Testis (tissue), 3 donors: ENCODE results near the gene RAB6B. TPM values are rescaled to one million over a fixed set of nuclear protein-coding genes. Genes with fewer than 3 reads are reported as not detected.

Experiments
- DNase-seq: peaks from one replicate; pipeline ENCODE4 v3.0.0-alpha.2; 2019
- H3K27ac ChIP-seq, 2 donors: fragments of 200-600 bp; sonication (generic); one replicate each; pipeline ENCODE4 v1.5.1; 2019
- H3K27me3 ChIP-seq: fragments of 200-600 bp; sonication (generic); one replicate; pipeline ENCODE4 v1.5.1; 2019
- H3K36me3 ChIP-seq: fragments of 200-600 bp; sonication (generic); one replicate; pipeline ENCODE4 v1.5.1; 2017; ENCODE audit warnings: low read depth; ENCODE audit errors: missing control alignments
- H3K4me1 ChIP-seq: fragments of 200-600 bp; sonication (generic); one replicate; pipeline ENCODE4 v1.5.1; 2019
- H3K4me3 ChIP-seq, 2 donors: fragments of 200-600 bp; sonication (generic); one replicate each; pipeline ENCODE4 v1.5.1; 2017 to 2019
- H3K9me3 ChIP-seq: fragments of 200-600 bp; sonication (generic); one replicate; pipeline ENCODE4 v1.5.1; 2017
- POLR2A ChIP-seq: fragments of 450-650 bp; IDR thresholded peaks from one replicate; pipeline ENCODE4 v1.6.1; 2017; ENCODE audit warnings: antibody characterized with exemption, mild to moderate bottlenecking, moderate library complexity
- WGBS, 2 donors: methylation state at CpG; one replicate each; pipeline ENCODE4 v1.1.5; 2018; 5-methylcytosine and 5-hydroxymethylcytosine counted together
- intact Hi-C: fragments of 100-400 bp; cut with DNase I; formaldehyde crosslinking; loops from one replicate; pipeline ENCODE4 v1.15.1; 2023; ENCODE audit warnings: low total_unique reads
- polyA plus RNA-seq: library from polyadenylated mRNA; stranded (reverse); fragments of 350-450 nt; fragmentation: Illumina TruSeq; extraction: RNeasy Lipid Tissue Mini Kit (QIAGEN cat#74804); gene quantifications from one replicate; pipeline ENCODE4 v1.2.3, GENCODE V29; 2014; ENCODE audit warnings: low read depth, low replicate concordance; ENCODE audit not compliant: insufficient read depth
- total RNA-seq, 2 donors: library from RNA; depleted of rRNA; stranded (reverse); fragments of >200 nt; gene quantifications; one replicate each; pipeline ENCODE4 v1.2.3, GENCODE V29; 2016
- TF ChIP-seq, protein P1 (sequence below), 3 experiments: fragments of 450-650 bp in 2 of 3; fragments of 200-600 bp in 1 of 3; sonication (generic) in 1 of 3; IDR thresholded peaks; one replicate each; pipeline ENCODE4 v1.5.1; 2016 to 2019; ENCODE audit warnings: antibody characterized with exemption in 3 of 3, mild to moderate bottlenecking in 2 of 3, moderate library complexity in 1 of 3

RAB6B gene
- total and polyA plus RNA-seq, 3 donors from 2014 or later, result 5.1 to 8.6 (median 7.0) TPM

- intact Hi-C loops, result loop anchor here (5.0 kb wide), 1 partner anchor 282 kb away; no protein-coding TSS in a partner anchor
- H3K9me3 ChIP-seq, result no peaks in the 10 kb centered on the region
- DNase-seq, result peak; percentile 53
- H3K4me1 ChIP-seq, result peaks cover 3% of the 10 kb centered on the region
- no peak overlapping the region for H3K4me3 ChIP-seq
- no peaks in the 10 kb centered on the region for H3K27me3 ChIP-seq
- no peak overlapping the region for H3K27ac ChIP-seq
- TF ChIP-seq, protein P1, sequence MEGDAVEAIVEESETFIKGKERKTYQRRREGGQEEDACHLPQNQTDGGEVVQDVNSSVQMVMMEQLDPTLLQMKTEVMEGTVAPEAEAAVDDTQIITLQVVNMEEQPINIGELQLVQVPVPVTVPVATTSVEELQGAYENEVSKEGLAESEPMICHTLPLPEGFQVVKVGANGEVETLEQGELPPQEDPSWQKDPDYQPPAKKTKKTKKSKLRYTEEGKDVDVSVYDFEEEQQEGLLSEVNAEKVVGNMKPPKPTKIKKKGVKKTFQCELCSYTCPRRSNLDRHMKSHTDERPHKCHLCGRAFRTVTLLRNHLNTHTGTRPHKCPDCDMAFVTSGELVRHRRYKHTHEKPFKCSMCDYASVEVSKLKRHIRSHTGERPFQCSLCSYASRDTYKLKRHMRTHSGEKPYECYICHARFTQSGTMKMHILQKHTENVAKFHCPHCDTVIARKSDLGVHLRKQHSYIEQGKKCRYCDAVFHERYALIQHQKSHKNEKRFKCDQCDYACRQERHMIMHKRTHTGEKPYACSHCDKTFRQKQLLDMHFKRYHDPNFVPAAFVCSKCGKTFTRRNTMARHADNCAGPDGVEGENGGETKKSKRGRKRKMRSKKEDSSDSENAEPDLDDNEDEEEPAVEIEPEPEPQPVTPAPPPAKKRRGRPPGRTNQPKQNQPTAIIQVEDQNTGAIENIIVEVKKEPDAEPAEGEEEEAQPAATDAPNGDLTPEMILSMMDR (IDR thresholded peaks at IDR 0.05), result peak; percentile 48 to 66 (median 53)
- no peak for TF ChIP-seq POLR2A
- H3K36me3 ChIP-seq, result no peaks in the 10 kb centered on the region
- WGBS, 2 donors, result 59 to 83% methylated on average over 1 of the region's 1 CpG
Measured at GRCh38 chr3:133930341-133930933, 34.8 kb upstream of the RAB6B start.

- DNase-seq, result no peak
- intact Hi-C loops, result loop anchor here (5.0 kb wide), 1 partner anchor 107 kb away; no protein-coding TSS in a partner anchor
- 79 to 86% methylated on average over 14 of the region's 14 CpGs for WGBS, 2 donors
- H3K36me3 ChIP-seq, result no peaks in the 10 kb centered on the region
- no peaks in the 10 kb centered on the region for H3K9me3 ChIP-seq
- H3K4me3 ChIP-seq, result no peak overlapping the region
- no peak for TF ChIP-seq POLR2A
- TF ChIP-seq, protein P1 (IDR thresholded peaks at IDR 0.05), result no peak
- H3K4me1 ChIP-seq, result peaks cover 3% of the 10 kb centered on the region
- H3K27ac ChIP-seq, result no peak overlapping the region
- H3K27me3 ChIP-seq, result no peaks in the 10 kb centered on the region
Measured at GRCh38 chr3:133928903-133929607, 33.4 kb upstream of the RAB6B start.

GRCh38 chr3:133928136-133928893, 32.6 kb upstream of the RAB6B start:
- H3K36me3 ChIP-seq, result no peaks in the 10 kb centered on the region
- 51 to 65% methylated on average over 18 to 20 of the region's 20 CpGs for whole genome bisulfite sequencing, 2 donors
- peaks cover 3% of the 10 kb centered on the region for H3K4me1 ChIP-seq
- no peak overlapping the region for H3K27ac ChIP-seq
- H3K4me3 ChIP-seq, result peak overlapping the region in 1 of 2 donors; percentile 62
- H3K9me3 ChIP-seq, result no peaks in the 10 kb centered on the region
- intact Hi-C loops, result loop anchor here (5.0 kb wide), 1 partner anchor 106 kb away; no protein-coding TSS in a partner anchor
- DNase-seq, result no peak
- no peaks in the 10 kb centered on the region for H3K27me3 ChIP-seq
- no peak for TF ChIP-seq POLR2A
- TF ChIP-seq, protein P1 (IDR thresholded peaks at IDR 0.05), result no peak

GRCh38 chr3:133927540-133928066, 31.9 kb upstream of the RAB6B start:
- Histone ChIP-seq H3K36me3 (no peaks in the 10 kb centered on the region), H3K4me1 (peaks cover 3% of the 10 kb centered on the region), H3K4me3 (peak overlapping the region; percentile 61 to 62), H3K27ac (no peak overlapping the region), H3K9me3 (no peaks in the 10 kb centered on the region), H3K27me3 (no peaks in the 10 kb centered on the region)
- peak; percentile 71 for DNase-seq
- intact Hi-C loops, result loop anchor here (5.0 kb wide), 1 partner anchor 105 kb away; no protein-coding TSS in a partner anchor
- 2 to 9% methylated on average over 6 to 51 of the region's 51 CpGs for whole genome bisulfite sequencing, 2 donors
- TF ChIP-seq, protein P1 (IDR thresholded peaks at IDR 0.05), result peak; percentile 83 to 88 (median 86)
- no peak for TF ChIP-seq POLR2A
